Right lobe of liver (tissue), 6 donors: ENCODE measurements around the gene MIOX. TPM values are rescaled to one million over a fixed set of nuclear protein-coding genes. Genes with fewer than 3 reads are reported as not detected.

Experiments
- ATAC-seq, 4 donors: fragments of 200-7000 bp; cut with Tn5 transposase; one replicate each; pipeline ENCODE4 v1.9.1; 2020; ENCODE audit warnings: mild to moderate bottlenecking in 4 of 4, moderate library complexity in 4 of 4
- DNase-seq, 3 donors: peaks; one replicate each; pipeline ENCODE4 v3.0.0-alpha.2; 2020
- H3K27ac ChIP-seq, 3 donors: fragments of 200-600 bp; one replicate each; pipeline ENCODE4 v1.8.0; 2022
- H3K27me3 ChIP-seq, 2 donors: fragments of 200-600 bp; one replicate each; pipeline ENCODE4 v1.8.0; 2022
- H3K36me3 ChIP-seq, 4 donors: fragments of 200-600 bp; sonication (generic) in 1 of 4; one replicate each; pipeline versions ENCODE4 v1.5.1 to v1.8.0; 2017 to 2022; ENCODE audit warnings: control low read depth in 1 of 4
- H3K4me1 ChIP-seq, 4 donors: fragments of 200-600 bp; sonication (generic) in 1 of 4; one replicate each; pipeline versions ENCODE4 v1.5.1 to v1.8.0; 2017 to 2022; ENCODE audit warnings: control low read depth in 1 of 4
- H3K4me3 ChIP-seq, 3 donors: fragments of 200-600 bp; one replicate each; pipeline ENCODE4 v1.8.0; 2022
- H3K9me3 ChIP-seq, 4 donors: fragments of 200-600 bp; sonication (generic) in 1 of 4; one replicate each; pipeline versions ENCODE4 v1.5.1 to v1.8.0; 2017 to 2022; ENCODE audit warnings: control low read depth in 1 of 4
- POLR2A ChIP-seq: fragments of 450-650 bp; IDR thresholded peaks from one replicate; pipeline ENCODE4 v1.6.1; 2017; ENCODE audit warnings: antibody characterized with exemption, mild to moderate bottlenecking
- WGBS: methylation state at CpG from one replicate; pipeline ENCODE4 v1.1.6; 2018; ENCODE audit warnings: low coverage, low lambda C conversion rate; ENCODE audit not compliant: insufficient coverage; ENCODE audit errors: missing lambda C conversion rate; 5-methylcytosine and 5-hydroxymethylcytosine counted together
- intact Hi-C, 2 donors: fragments of 100-400 bp; cut with DNase I; formaldehyde crosslinking; loops; one replicate each; pipeline versions ENCODE4 v1.11.2 to v1.14.1; 2022
- total RNA-seq, 6 experiments: library from RNA; depleted of rRNA in 2 of 6; stranded (reverse); fragments of >200 nt in 2 of 6; fragmentation: NEBNext Ultra II Directional in 3 of 6; extraction: Animal tissue kit (Norgen Biotek cat#: 25700) in 3 of 6; gene quantifications; one replicate each; pipeline versions ENCODE4 v1.1.0 to v1.2.4, GENCODE V29; 2016 to 2023
- TF ChIP-seq, protein P1 (sequence below), 4 donors: fragments of 200-600 bp in 3 of 4; fragments of 450-650 bp in 1 of 4; IDR thresholded peaks; one replicate each; pipeline versions ENCODE4 v1.5.1 to v1.8.0; 2016 to 2022; ENCODE audit warnings: antibody characterized with exemption in 4 of 4, mild to moderate bottlenecking in 2 of 4
- donor health status: DM: no; HTN: yes; CAD: no.
- donor health status: DM: no; HTN: no; CAD: no.
- donor health status: DM: no; HTN: no; CAD: no.
- donor health status: DM: no; HTN: yes; CAD: no.
- donor health status: DM: no; HTN: yes; CAD: no.

MIOX gene
- total RNA-seq, 6 experiments from 2014 or later = not detected

DNA sequence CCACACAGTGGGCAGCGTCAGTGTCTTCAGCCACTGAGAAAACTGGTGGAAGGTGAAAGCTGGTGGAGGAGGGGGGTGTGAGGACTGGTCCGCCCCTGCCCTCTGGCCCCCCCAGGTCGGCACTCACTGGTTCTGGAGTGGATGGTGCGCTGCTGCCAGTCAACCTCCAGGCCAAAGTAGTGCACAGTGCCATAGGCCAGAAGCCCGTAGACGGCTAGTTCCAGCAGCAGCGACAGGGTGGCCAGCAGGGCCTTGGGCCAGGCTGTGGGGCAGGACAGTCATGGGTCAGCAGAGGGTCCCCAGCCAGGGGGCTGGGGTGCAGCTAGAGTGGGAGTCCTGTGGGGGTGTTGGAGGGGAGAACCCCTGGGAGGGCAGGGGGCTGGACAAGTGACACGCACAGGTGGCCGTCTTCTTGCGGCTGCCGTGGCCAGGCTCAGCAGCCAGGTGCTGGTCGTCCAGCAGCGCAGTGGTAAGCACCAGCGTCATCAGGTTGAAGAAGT is 18.7 kb downstream of the MIOX start:
- Histone ChIP-seq H3K27ac (no peak overlapping the region), H3K36me3 (peaks cover 0 to 17% (median 3%) of the 10 kb centered on the region in 4 donors), H3K27me3 (no peaks in the 10 kb centered on the region), H3K9me3 (no peaks in the 10 kb centered on the region), H3K4me3 (no peak overlapping the region), H3K4me1 (peaks cover 0 to 10% (median 4%) of the 10 kb centered on the region in 4 donors)
- ATAC-seq (no peak), DNase-seq (no peak)
- TF ChIP-seq, protein P1, sequence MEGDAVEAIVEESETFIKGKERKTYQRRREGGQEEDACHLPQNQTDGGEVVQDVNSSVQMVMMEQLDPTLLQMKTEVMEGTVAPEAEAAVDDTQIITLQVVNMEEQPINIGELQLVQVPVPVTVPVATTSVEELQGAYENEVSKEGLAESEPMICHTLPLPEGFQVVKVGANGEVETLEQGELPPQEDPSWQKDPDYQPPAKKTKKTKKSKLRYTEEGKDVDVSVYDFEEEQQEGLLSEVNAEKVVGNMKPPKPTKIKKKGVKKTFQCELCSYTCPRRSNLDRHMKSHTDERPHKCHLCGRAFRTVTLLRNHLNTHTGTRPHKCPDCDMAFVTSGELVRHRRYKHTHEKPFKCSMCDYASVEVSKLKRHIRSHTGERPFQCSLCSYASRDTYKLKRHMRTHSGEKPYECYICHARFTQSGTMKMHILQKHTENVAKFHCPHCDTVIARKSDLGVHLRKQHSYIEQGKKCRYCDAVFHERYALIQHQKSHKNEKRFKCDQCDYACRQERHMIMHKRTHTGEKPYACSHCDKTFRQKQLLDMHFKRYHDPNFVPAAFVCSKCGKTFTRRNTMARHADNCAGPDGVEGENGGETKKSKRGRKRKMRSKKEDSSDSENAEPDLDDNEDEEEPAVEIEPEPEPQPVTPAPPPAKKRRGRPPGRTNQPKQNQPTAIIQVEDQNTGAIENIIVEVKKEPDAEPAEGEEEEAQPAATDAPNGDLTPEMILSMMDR (IDR thresholded peaks at IDR 0.05) = no peak
- no peak for TF ChIP-seq POLR2A
- 100% methylated on average over 1 of the region's 14 CpGs for WGBS
- intact Hi-C loops = no loop called here

GRCh38 chr22:50505776-50506610 is 19.3 kb downstream of the MIOX start:
- ATAC-seq (no peak), DNase-seq (peak in 1 of 3 donors; percentile 44)
- Histone ChIP-seq H3K36me3 (peaks cover 0 to 17% (median 3%) of the 10 kb centered on the region in 4 donors), H3K27ac (no peak overlapping the region), H3K4me1 (peaks cover 0 to 10% (median 4%) of the 10 kb centered on the region in 4 donors), H3K4me3 (peak overlapping the region in 1 of 3 donors; percentile 93), H3K9me3 (no peaks in the 10 kb centered on the region), H3K27me3 (no peaks in the 10 kb centered on the region)
- WGBS = 85% methylated on average over 5 of the region's 41 CpGs
- intact Hi-C loops = no loop called here
- TF ChIP-seq, protein P1 (IDR thresholded peaks at IDR 0.05) = no peak

GRCh38 chr22:50506611-50507420 is 20.2 kb downstream of the MIOX start:
- Histone ChIP-seq H3K36me3 (peaks cover 0 to 17% (median 3%) of the 10 kb centered on the region in 4 donors), H3K4me3 (peak overlapping the region; percentile 90 to 93 (median 93)), H3K27me3 (no peaks in the 10 kb centered on the region), H3K27ac (peak overlapping the region; percentile 47 to 69 (median 64)), H3K4me1 (peaks cover 0 to 10% (median 4%) of the 10 kb centered on the region in 4 donors), H3K9me3 (no peaks in the 10 kb centered on the region)
- ATAC-seq (peak in 3 of 4 donors; percentile 0 to 8 (median 1)), DNase-seq (peak in 1 of 3 donors; percentile 56)
- TF ChIP-seq POLR2A = no peak
- TF ChIP-seq, protein P1 (IDR thresholded peaks at IDR 0.05) = no peak
- intact Hi-C loops = no loop called here
- 3% methylated on average over 4 of the region's 21 CpGs for WGBS

DNA sequence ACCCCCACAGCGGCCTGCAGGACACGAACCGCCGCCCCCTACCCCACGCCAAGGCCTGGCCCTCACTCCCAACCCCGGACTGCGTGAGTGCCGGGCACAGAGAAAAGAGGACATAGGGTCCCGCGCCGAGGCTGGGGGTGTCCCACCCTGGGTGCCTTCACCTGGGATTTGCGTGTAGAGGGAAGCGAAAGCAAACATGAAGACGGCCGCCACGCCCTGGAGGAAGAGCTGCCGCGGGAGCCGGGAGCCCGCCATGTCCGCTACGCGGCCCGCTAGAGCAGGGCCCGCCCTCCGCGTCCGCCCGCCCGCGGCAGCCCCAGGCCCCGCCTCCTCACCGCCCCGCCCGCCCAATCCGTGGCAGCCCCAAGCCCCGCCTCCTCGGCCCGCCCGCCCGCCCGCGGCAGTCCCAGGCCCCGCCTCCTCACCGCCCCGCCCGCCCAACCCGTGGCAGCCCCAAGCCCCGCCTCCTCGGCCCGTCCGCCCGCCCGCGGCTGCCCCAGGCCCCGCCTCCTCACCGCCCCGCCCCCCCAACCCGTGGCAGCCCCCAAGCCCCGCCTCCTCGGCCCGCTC is 20.8 kb downstream of the MIOX start, which contains the start of gene LMF2:
Gene LMF2 (minus strand): TSS at position 282 of the 570 bp plus-strand sequence. CDS start 27 bp downstream, at position 255.
- no peaks in the 10 kb centered on the region for H3K27me3 ChIP-seq

More for the DNA sequence above, 20.8 kb downstream of the MIOX start, which contains the start of gene LMF2:
- WGBS = 1% methylated on average over 16 of the region's 62 CpGs
- Histone ChIP-seq H3K36me3 (peaks cover 0 to 16% (median 3%) of the 10 kb centered on the region in 4 donors), H3K4me3 (peak within 1 kb of the TSS; percentile 90 to 93 (median 93)), H3K9me3 (no peaks in the 10 kb centered on the region), H3K4me1 (peaks cover 0 to 10% (median 4%) of the 10 kb centered on the region in 4 donors), H3K27ac (peak within 1 kb of the TSS; percentile 70 to 78 (median 73))
- intact Hi-C loops = no loop called here
- TF ChIP-seq POLR2A = peak; percentile 51
- TF ChIP-seq, protein P1 (IDR thresholded peaks at IDR 0.05) = no peak
- DNase-seq (peak; percentile 91 to 95 (median 95)), ATAC-seq (peak; percentile 78 to 85 (median 82))
